ENCODE measurements around the gene MEGF11.
"Not testable (repeated sequence)": the region's sequence is repeated elsewhere in the genome, so short reads cannot be mapped to it uniquely, and the experiment has no call there.

The MEGF11 gene

DNA sequence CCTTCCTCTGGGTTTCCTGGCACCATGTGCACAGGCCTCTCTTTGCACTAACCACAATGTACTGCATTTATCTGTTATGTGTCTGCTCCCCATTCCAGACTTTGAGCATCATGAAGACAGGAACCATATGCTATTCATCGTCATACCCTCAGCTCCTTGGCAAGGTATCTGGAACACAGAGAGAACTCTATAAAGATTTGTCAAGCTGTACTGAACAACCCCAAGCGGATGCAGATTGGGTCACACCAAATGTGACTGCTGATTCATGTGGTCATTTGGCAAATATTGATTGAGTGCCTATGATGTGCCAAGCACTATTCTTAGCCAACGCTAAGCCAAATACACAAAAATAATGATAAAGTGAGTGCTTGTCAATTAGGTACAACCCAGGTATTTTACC lies 7.5 kb upstream of the MEGF11 start:
- Mint-ChIP-seq H3K27ac (no peak overlapping the region), H3K27me3 (peaks cover 48% of the 10 kb centered on the region), H3K36me3 (no peaks in the 10 kb centered on the region), H3K9me3 (peaks cover 5% of the 10 kb centered on the region), H3K4me3 (no peak overlapping the region), H3K4me1 (no peaks in the 10 kb centered on the region)
- no peak for DNase-seq
- CTCF ChIA-PET, result no interaction called here

- no peak for DNase-seq
- Mint-ChIP-seq H3K27me3 (peaks cover 73% of the 10 kb centered on the region), H3K4me1 (peaks cover 12% of the 10 kb centered on the region), H3K36me3 (no peaks in the 10 kb centered on the region), H3K27ac (no peak overlapping the region), H3K4me3 (no peak overlapping the region), H3K9me3 (no peaks in the 10 kb centered on the region)
- CTCF ChIA-PET, result no interaction called here
Measured at GRCh38 chr15:66256692-66257091, 3.1 kb upstream of the MEGF11 start.

DNA sequence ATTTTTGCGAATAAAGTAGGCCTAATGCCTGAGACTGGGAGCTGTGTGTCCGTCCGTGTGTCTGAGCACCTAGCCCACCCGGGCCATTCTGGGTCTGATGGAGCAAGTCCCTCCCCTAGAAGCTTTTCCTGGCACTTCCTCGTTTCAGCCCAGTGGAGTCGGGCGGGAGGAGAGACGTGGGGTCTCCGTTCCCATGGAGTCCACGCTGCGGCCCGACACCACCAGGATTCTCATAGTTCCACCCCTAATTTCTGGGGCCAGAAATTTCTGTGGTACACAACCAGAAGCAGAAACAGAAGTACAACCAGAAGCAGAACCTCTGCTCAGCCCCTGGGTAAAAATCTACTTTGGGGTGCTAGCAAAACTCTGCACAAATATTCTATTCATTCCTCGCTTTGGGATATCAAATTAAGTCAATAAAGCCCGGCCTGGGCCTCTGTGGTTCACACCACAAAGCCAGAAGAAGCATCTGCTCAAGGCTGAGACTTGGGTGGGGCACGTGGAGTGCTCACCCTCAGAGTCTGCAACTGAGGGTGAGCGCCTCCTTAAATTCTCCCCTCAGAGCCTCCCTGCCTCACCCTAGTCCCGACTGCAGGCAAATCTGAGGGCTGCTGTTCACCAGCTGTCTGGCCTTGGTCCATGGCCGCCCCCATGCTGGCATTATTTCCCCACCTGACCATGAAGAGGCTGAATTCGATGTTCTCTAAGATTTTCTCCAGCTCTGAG lies 1.6 kb upstream of the MEGF11 start:
- CTCF ChIA-PET, result no interaction called here
- Mint-ChIP-seq H3K4me3 (no peak overlapping the region), H3K9me3 (no peaks in the 10 kb centered on the region), H3K4me1 (peaks cover 13% of the 10 kb centered on the region), H3K27ac (no peak overlapping the region), H3K27me3 (peaks cover 82% of the 10 kb centered on the region), H3K36me3 (no peaks in the 10 kb centered on the region)
- DNase-seq, result no peak

- CTCF ChIA-PET, result no interaction called here
- H3K36me3 Mint-ChIP-seq, result no peaks in the 10 kb centered on the region
- H3K9me3 Mint-ChIP-seq, result no peaks in the 10 kb centered on the region
- H3K27me3 Mint-ChIP-seq, result peaks cover 85% of the 10 kb centered on the region
- peaks cover 13% of the 10 kb centered on the region for H3K4me1 Mint-ChIP-seq
- no peak overlapping the region for H3K27ac Mint-ChIP-seq
- peak overlapping the region; percentile 66 for H3K4me3 Mint-ChIP-seq
- DNase-seq, result no peak
Measured at GRCh38 chr15:66254089-66254950, 770 bp upstream of the MEGF11 start.

DNA sequence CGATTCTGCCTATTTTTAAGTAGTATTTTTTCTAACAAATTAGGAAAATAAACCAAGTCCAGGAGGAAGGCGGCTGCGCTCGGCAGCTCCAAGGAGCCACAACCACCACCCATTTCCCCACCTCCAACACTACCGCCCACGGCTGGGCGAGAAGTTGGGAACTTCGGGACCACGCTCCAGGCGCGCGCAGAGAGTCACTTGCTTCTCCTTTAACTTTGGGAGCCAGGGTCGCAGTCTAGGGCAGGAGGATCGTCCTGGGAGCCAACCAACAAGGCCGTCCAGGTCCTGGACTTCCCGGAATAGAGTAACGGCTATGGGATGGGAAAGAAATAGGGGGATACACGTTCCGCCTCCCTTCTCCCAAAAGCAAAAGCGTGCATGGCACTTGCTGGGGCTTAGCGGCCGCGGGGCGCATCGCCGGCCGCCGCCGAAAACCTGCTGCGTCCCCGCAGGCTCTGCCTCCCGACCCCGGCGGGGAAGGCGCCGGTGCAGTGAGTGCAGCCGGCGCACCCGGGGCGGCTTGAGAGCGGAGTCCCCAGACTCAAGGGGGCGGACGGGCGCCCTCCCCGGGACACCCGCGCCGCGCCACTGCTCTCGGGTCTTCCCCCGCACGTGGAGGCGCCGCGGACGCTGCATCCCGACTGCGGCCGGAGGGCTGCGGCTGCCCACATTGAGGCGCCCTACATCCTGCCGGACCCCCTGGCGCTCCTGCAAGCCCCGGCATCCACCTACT lies 699 bp downstream of the MEGF11 start:
- peak; percentile 39 for DNase-seq
- Mint-ChIP-seq H3K27ac (no peak overlapping the region), H3K9me3 (no peaks in the 10 kb centered on the region), H3K36me3 (no peaks in the 10 kb centered on the region), H3K27me3 (peaks cover 91% of the 10 kb centered on the region), H3K4me3 (peak overlapping the region; percentile 58), H3K4me1 (peaks cover 19% of the 10 kb centered on the region)
- CTCF ChIA-PET, result interaction anchor here (1.0 kb wide), 1 partner anchor 245 kb away, joined by 5 read pairs; the partner anchor contains the start of gene SNAPC5

DNA sequence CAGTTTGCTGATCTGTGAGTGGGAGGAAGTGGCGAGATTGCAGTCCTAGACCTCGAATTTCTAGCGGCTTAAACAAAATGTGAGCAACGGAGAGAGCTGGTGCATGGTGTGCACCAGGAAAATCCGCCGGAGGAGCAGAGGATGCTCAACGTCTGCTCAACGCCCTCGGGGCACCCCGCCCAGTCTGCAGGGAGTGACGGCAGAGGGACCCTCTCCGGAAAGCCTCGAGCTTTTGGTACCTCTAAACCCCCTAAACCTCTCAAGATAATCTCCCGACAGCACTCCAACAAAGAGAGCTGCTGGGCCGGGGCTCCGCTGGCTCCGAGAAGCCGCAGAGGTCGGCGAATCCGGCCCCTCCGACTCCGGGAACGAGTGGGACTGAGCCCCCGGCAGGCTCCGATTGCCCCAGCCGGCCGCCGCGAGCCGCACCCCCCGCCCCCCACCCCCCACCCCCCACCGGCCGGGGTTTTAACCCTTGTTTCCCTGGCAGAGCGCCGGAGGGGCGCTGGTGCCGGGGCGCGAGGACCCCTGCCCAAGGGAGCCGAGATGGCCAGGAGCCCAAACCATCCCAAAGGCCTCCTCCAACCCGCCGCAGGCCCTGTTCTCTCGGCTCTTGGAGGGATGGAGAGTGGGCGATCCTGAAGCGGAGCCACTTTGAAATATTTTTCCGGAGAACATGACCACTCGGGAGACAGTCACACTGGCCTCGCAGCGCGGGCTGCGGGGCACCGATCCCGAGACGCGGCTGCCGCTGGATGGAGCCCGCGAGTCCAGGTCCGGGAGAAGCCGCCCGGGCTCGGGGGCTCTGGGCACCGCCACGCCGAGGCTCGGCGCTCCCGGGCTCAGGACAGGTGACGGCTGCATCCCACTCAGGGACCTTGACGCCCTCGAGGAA lies 1.5 kb downstream of the MEGF11 start:
- H3K27ac Mint-ChIP-seq, result no peak overlapping the region
- DNase-seq, result peak; percentile 61
- peak overlapping the region; percentile 58 for H3K4me3 Mint-ChIP-seq
- no peaks in the 10 kb centered on the region for H3K36me3 Mint-ChIP-seq
- H3K27me3 Mint-ChIP-seq, result peaks cover 91% of the 10 kb centered on the region
- CTCF ChIA-PET, result interaction anchor here (1.0 to 1.2 kb wide), 4 partner anchors 13 to 247 kb away, joined by 3 to 5 read pairs (median 4); partner anchors contain the start of gene SNAPC5
- peaks cover 19% of the 10 kb centered on the region for H3K4me1 Mint-ChIP-seq
- no peaks in the 10 kb centered on the region for H3K9me3 Mint-ChIP-seq

- Mint-ChIP-seq H3K9me3 (no peaks in the 10 kb centered on the region), H3K27me3 (peaks cover 83% of the 10 kb centered on the region), H3K4me1 (peaks cover 19% of the 10 kb centered on the region), H3K27ac (no peak overlapping the region), H3K36me3 (no peaks in the 10 kb centered on the region), H3K4me3 (no peak overlapping the region)
- CTCF ChIA-PET, result interaction anchor here (0.7 to 1.4 kb wide), 6 partner anchors 13 to 248 kb away, joined by 3 to 4 read pairs (median 3); no protein-coding TSS in a partner anchor
- no peak for DNase-seq
Measured at GRCh38 chr15:66251065-66251789, 2.3 kb downstream of the MEGF11 start.

GRCh38 chr15:66249605-66250174 lies 3.9 kb downstream of the MEGF11 start:
- peaks cover 76% of the 10 kb centered on the region for H3K27me3 Mint-ChIP-seq
- peaks cover 19% of the 10 kb centered on the region for H3K4me1 Mint-ChIP-seq
- DNase-seq, result no peak
- H3K4me3 Mint-ChIP-seq, result no peak overlapping the region
- H3K36me3 Mint-ChIP-seq, result no peaks in the 10 kb centered on the region
- no peaks in the 10 kb centered on the region for H3K9me3 Mint-ChIP-seq
- CTCF ChIA-PET, result interaction anchor here (1.4 kb wide), 1 partner anchor 18 kb away, joined by 4 read pairs; no protein-coding TSS in a partner anchor
- H3K27ac Mint-ChIP-seq, result no peak overlapping the region

GRCh38 chr15:66246937-66247336 lies 6.6 kb downstream of the MEGF11 start:
- H3K27ac Mint-ChIP-seq, result no peak overlapping the region
- peaks cover 69% of the 10 kb centered on the region for H3K27me3 Mint-ChIP-seq

DNA sequence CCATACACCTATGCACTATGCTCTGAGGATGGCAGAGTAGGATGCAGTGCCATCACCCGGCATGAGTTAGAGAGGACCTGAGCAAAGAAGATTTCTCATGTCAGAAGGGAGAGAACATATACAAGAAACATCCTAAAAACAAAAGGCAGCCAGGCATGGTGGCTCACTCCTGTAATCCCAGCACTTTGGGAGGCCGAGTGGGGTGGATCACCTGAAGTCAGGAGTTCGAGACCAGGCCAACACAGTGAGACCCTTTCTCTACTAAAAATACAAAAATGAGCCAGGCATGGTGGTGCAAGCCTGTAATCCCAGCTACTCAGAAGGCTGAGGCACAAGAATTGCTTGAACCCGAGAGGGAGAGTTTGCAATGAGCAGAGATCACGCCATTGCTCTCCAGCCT lies 7.7 kb downstream of the MEGF11 start:
- DNase-seq, H3K9me3 Mint-ChIP-seq, H3K36me3 Mint-ChIP-seq, CTCF ChIA-PET, H3K4me3 Mint-ChIP-seq, H3K4me1 Mint-ChIP-seq, H3K27ac Mint-ChIP-seq: not testable (repeated sequence)
- peaks cover 58% of the 10 kb centered on the region for H3K27me3 Mint-ChIP-seq

More at GRCh38 chr15:66246937-66247336, 6.6 kb downstream of the MEGF11 start:
- Mint-ChIP-seq H3K36me3 (no peaks in the 10 kb centered on the region), H3K4me3 (no peak overlapping the region), H3K4me1 (peaks cover 9% of the 10 kb centered on the region), H3K9me3 (no peaks in the 10 kb centered on the region)
- CTCF ChIA-PET, result interaction anchor here (0.6 to 0.7 kb wide), 2 partner anchors 31 to 224 kb away, joined by 3 to 4 read pairs; no protein-coding TSS in a partner anchor
- DNase-seq, result no peak

DNA sequence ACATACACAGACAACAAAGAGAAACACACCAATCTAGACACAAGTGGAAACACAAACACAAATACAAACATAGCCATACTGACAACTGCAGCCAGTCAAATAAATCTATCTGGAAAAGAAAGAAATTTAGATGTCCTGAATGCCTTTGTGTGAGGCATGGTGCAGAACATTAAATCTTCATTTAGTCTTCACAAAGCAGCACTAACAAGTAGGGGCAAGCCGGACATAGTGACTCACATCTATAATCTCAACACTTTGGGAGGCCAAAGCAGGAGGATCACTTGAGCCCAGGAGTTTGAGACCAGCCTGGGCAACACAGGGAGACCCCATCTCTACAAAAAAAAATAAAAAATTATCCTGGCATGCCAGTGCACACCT lies 11.7 kb downstream of the MEGF11 start:
- no peaks in the 10 kb centered on the region for H3K36me3 Mint-ChIP-seq
- peaks cover 41% of the 10 kb centered on the region for H3K27me3 Mint-ChIP-seq
- no peak overlapping the region for H3K27ac Mint-ChIP-seq
- CTCF ChIA-PET, result no interaction called here
- DNase-seq, result no peak
- H3K4me3 Mint-ChIP-seq, result no peak overlapping the region
- no peaks in the 10 kb centered on the region for H3K9me3 Mint-ChIP-seq
- no peaks in the 10 kb centered on the region for H3K4me1 Mint-ChIP-seq

GRCh38 chr15:66241087-66241907 lies 12.3 kb downstream of the MEGF11 start:
- CTCF ChIA-PET, result no interaction called here
- no peak for DNase-seq
- H3K4me3 Mint-ChIP-seq, result no peak overlapping the region
- H3K9me3 Mint-ChIP-seq, result no peaks in the 10 kb centered on the region
- no peaks in the 10 kb centered on the region for H3K36me3 Mint-ChIP-seq
- peaks cover 47% of the 10 kb centered on the region for H3K27me3 Mint-ChIP-seq
- H3K4me1 Mint-ChIP-seq, result no peaks in the 10 kb centered on the region
- H3K27ac Mint-ChIP-seq, result no peak overlapping the region
